Left ventricle myocardium inferior (tissue), 1 donor: ENCODE results near the gene NENF. TPM values are rescaled to one million over a fixed set of nuclear protein-coding genes. Genes with fewer than 3 reads are reported as not detected.

Experiments used
- DNase-seq: peaks from one replicate; pipeline ENCODE4 v3.0.0-alpha.2; 2020
- H3K27ac ChIP-seq: fragments of 200-600 bp; replicated peaks from 2 replicates; pipeline ENCODE4 v1.8.0; 2021
- H3K27me3 ChIP-seq: fragments of 200-600 bp; 2 replicates; pipeline ENCODE4 v1.8.0; 2021; ENCODE audit warnings: low read depth
- H3K36me3 ChIP-seq: fragments of 200-600 bp; 2 replicates; pipeline ENCODE4 v1.8.0; 2021
- H3K4me1 ChIP-seq: fragments of 200-600 bp; 2 replicates; pipeline ENCODE4 v1.8.0; 2021
- H3K4me3 ChIP-seq: fragments of 200-600 bp; 2 replicates; pipeline ENCODE4 v1.8.0; 2021; ENCODE audit warnings: mild to moderate bottlenecking, moderate library complexity
- H3K9me3 ChIP-seq: fragments of 200-600 bp; replicated peaks from 2 replicates; pipeline ENCODE4 v1.8.0; 2021
- intact Hi-C: fragments of 100-400 bp; cut with micrococcal nuclease; formaldehyde crosslinking; loops from one replicate; pipeline ENCODE4 v1.11.0; 2022
- total RNA-seq: library from RNA; stranded (reverse); fragmentation: NEBNext Ultra II Directional; extraction: Animal tissue kit (Norgen Biotek cat#: 25700); gene quantifications from one replicate; pipeline ENCODE4 v1.2.1, GENCODE V29; 2021
- TF ChIP-seq, protein P1 (sequence below): fragments of 200-600 bp; IDR thresholded peaks from 2 replicates; pipeline ENCODE4 v1.8.0; 2021; ENCODE audit warnings: antibody characterized with exemption, mild to moderate bottlenecking, borderline replicate concordance
- donor health status: DM: no; HTN: yes; CAD: no; lungs with severe emphysema.

The NENF gene
- total RNA-seq, 1 donor from 2014 or later = 108 TPM

DNA sequence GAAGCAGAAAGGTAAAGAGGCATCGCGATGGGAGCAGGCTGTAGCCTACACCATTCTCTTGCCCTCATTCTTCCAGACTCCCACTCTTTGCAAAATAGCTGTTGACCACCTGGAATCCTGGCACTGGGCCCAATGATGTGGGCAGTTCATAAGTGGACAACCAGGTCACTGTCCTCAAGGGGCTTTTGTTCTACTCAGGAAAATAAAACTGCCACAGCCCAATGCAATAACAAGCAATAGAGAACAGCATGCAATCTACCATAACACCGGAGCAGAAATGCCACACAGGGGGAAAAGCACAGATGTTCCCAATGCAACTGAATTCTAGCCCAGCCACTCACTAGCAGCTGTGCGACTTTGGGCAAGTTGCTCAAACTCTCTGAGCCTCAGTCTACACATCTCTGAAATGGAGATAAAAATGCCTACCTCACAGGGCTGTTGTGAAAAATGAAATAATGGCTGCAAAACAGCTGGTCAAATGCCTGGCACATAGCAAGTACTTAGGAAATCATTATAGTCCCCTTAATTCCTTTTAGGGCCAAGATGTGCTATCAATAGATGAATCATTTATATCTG, 56.7 kb downstream of the NENF start:
- Histone ChIP-seq H3K4me1 (peaks cover 17% of the 10 kb centered on the region), H3K36me3 (no peaks in the 10 kb centered on the region), H3K27me3 (no peaks in the 10 kb centered on the region), H3K27ac (no peak overlapping the region), H3K9me3 (no peaks in the 10 kb centered on the region), H3K4me3 (no peak overlapping the region)
- DNase-seq = no peak
- intact Hi-C loops = loop anchor here (10.0 kb wide), 1 partner anchor 125 kb away; no protein-coding TSS in a partner anchor
- TF ChIP-seq, protein P1, sequence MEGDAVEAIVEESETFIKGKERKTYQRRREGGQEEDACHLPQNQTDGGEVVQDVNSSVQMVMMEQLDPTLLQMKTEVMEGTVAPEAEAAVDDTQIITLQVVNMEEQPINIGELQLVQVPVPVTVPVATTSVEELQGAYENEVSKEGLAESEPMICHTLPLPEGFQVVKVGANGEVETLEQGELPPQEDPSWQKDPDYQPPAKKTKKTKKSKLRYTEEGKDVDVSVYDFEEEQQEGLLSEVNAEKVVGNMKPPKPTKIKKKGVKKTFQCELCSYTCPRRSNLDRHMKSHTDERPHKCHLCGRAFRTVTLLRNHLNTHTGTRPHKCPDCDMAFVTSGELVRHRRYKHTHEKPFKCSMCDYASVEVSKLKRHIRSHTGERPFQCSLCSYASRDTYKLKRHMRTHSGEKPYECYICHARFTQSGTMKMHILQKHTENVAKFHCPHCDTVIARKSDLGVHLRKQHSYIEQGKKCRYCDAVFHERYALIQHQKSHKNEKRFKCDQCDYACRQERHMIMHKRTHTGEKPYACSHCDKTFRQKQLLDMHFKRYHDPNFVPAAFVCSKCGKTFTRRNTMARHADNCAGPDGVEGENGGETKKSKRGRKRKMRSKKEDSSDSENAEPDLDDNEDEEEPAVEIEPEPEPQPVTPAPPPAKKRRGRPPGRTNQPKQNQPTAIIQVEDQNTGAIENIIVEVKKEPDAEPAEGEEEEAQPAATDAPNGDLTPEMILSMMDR = no peak

DNA sequence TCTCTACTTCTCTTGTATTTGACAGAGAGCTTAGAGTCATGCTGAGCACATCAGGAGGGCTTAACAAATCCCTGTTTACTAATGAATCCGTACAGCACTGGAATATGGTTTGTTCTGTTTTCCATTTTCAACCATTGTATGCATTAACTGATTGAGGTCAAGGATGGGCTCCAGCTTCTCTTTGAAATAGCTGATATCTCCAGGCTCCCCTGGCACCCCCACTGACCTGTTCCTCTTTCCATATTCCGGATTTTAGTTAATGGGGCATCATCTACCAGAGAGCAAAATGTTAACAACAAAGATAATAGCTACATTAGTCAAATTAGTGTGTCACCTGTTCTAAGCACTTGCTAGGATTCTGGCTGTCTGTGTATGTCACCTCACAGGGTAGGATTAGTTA, 57.6 kb downstream of the NENF start:
- no peaks in the 10 kb centered on the region for H3K9me3 ChIP-seq
- peaks cover 17% of the 10 kb centered on the region for H3K4me1 ChIP-seq
- no peaks in the 10 kb centered on the region for H3K36me3 ChIP-seq
- TF ChIP-seq, protein P1 = no peak
- no peaks in the 10 kb centered on the region for H3K27me3 ChIP-seq
- no peak overlapping the region for H3K27ac ChIP-seq
- DNase-seq = no peak
- no peak overlapping the region for H3K4me3 ChIP-seq
- intact Hi-C loops = no loop called here

DNA sequence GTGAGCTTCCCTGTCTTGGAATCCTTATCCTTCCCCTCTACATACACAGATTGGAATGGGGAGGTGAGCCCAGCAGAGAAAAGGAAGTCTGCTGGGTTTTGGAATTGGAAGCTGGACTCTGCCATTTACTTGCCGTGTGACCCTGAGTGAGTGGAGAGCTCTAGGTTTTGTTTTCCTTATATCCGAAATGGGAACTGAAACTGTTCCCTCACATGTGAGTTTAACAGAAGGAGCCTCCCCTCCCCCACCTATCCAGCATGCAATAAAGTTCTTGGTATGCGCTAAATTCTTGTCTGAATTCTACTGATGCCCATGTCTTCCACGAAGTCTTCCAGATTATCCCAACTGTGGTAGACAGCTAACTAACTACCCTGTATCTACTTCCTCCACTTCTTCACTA, 58.7 kb downstream of the NENF start:
- intact Hi-C loops = no loop called here
- Histone ChIP-seq H3K27ac (no peak overlapping the region), H3K9me3 (no peaks in the 10 kb centered on the region), H3K36me3 (no peaks in the 10 kb centered on the region), H3K27me3 (no peaks in the 10 kb centered on the region), H3K4me3 (no peak overlapping the region), H3K4me1 (peaks cover 11% of the 10 kb centered on the region)
- no peak for DNase-seq
- TF ChIP-seq, protein P1 = no peak

Other genes with a start within 250 kb of the NENF start
- gene PPP2R5A, start 147.5 kb upstream of the NENF start, total RNA-seq = 69.3 TPM
- 2.6 TPM for gene PACC1, start 18.0 kb upstream of the NENF start, total RNA-seq
- gene ATF3, start 175.8 kb downstream of the NENF start, total RNA-seq = 20.0 TPM